ENCODE measurements around the gene SPA17.

The SPA17 gene

GRCh38 chr11:124673333-124674167 is at the start of gene SPA17, which contains the start of gene SIAE:
Gene SPA17 (plus strand): TSS chr11:124673904. CDS start chr11:124675265, 1,361 bp downstream.
Gene SIAE (minus strand): TSS chr11:124673739. CDS start chr11:124673708, 31 bp downstream.
- peak; percentile 74 for DNase-seq (ENCODE audit: low read depth)

DNA sequence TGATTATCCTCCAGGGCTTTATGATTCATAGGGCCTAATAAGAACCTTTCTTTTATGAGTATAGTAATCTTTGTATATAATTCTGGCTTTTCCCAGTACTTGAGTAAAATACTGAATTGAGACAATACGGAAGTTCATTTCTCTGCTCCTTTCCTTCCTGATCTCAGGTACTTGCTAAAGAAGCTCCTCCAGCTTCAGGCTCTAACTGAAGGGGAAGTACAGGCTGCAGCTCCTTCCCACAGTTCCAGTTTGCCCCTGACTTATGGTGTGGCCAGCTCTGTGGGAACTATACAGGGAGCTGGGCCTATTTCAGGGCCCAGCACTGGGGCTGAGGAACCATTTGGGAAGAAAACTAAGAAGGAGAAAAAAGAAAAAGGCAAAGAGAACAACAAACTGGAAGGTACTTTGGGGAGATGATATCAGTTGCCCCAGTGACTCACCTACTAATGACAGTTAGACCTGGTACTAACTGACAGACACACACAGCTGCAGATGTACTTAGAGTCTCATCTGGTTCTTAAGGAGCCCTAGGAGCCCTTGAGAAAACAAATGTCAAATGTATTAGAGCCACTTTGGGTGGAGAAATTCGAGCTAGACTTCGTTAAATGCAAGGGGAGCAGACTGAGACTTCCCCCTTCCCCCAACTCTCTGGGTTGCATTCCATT is 48.1 kb upstream of the SPA17 start:
- DNase-seq (ENCODE audit: low read depth): no peak

- no peak for DNase-seq (ENCODE audit: low read depth)
Measured at GRCh38 chr11:124627546-124627945, 46.2 kb upstream of the SPA17 start.

DNA sequence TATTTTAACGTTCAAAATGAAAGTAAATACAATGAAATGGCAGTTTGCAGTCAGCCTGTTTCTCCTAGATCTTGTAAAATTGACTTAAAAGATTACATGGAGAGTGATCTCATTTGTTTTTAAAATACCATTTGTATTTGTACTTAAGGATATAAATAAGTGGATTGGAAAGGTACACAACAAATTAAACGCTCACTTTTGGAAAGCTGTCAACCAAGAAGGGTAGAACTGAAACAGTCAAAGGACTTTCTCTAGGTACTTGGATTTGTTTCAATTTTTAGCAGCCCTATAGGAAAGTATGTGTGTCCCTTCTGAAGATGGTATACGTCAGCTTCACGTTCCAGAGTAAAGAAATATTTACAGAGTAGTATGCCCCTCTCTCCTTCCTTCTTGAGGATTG is 43.7 kb upstream of the SPA17 start:
- no peak for DNase-seq (ENCODE audit: low read depth)

DNA sequence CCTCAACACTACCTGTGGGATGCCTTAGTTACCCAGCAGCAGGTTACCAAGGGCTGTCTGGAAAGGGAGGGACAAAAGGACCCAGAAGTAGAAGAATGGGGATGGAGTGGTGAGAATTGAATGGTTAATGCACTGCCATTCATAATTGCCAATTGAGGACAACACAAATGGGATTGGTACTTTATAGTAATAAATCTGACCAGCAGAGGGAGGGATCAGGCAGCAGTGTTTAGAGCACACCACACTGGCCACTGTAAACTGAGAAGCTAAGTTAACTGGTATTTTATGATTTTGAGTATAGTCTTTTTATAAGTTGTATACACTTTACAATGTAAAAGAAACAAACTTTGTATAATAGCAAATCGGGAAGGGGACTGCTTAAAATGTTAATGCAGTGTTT is 40.3 kb upstream of the SPA17 start:
- DNase-seq (ENCODE audit: low read depth): no peak

- no peak for DNase-seq (ENCODE audit: low read depth)
Measured at GRCh38 chr11:124635932-124636331, 37.8 kb upstream of the SPA17 start.

DNA sequence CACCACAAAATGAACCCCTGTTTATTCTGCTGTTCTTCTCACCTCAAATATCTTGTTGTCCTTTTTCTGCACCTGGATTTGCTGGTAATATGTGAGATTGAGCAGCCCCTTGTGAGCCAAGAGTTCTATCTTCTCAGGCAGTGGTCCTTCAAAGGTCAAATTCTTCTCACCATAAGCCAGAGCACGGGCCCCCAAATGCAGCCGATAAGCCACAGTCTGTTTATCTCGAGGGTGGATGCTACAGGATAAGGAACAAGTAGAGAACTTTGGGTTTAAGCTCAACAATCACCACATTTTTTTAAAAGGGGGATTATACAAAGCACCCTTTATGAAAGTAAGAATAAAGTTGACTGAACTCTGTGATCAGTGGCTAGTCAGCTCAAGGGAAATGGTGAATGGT is 35.2 kb upstream of the SPA17 start:
- DNase-seq (ENCODE audit: low read depth): no peak

DNA sequence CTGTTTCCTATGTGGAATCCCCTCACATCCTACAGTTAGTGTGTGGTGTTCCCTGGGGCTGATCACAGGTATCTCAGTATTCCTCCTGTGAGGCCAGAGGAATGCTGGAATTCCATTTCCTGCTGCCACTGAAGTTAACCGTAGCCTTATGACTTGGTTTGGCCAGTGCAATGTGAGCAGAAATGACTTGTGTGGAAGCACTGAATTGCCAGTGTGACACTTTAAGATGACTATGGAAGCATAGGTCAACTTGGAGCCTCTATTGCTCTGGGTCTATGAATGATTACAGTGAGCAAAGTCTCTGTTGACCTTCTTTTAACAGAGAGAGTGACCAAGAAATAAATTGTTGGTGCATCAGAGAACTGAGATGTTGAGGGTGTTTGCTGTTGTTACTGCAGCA is 34.5 kb upstream of the SPA17 start:
- no peak for DNase-seq (ENCODE audit: low read depth)

GRCh38 chr11:124640666-124641065 is 33.0 kb upstream of the SPA17 start:
- no peak for DNase-seq (ENCODE audit: low read depth)

- no peak for DNase-seq (ENCODE audit: low read depth)
Measured at GRCh38 chr11:124642628-124643027, 31.1 kb upstream of the SPA17 start.

DNA sequence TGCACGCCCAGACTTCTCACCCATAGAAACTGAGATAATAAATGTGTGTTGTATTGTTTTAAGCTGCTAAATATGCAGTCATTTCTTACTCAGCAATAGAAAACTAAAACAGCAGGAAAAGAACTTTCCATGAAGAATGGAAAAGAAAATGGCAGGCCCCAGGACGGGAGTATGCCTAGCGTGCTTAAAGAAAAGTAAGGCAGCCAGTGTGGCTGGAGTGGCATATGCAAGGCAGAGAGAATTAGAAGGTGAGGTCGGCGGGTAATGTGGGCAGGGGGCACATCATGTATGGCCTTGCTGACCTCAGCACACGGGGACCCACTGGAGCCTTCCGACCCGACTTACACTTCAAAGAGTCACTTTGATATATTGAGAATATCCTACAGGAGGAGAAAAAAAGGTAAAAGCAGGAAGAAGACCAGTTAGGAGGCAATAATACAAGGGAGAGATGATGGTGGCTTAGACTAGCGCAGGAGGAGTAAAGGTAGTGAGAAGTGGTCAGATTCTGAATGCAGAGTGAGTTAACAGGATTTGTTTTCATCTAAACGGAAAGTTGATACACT is 30.6 kb upstream of the SPA17 start:
- no peak for DNase-seq (ENCODE audit: low read depth)

DNA sequence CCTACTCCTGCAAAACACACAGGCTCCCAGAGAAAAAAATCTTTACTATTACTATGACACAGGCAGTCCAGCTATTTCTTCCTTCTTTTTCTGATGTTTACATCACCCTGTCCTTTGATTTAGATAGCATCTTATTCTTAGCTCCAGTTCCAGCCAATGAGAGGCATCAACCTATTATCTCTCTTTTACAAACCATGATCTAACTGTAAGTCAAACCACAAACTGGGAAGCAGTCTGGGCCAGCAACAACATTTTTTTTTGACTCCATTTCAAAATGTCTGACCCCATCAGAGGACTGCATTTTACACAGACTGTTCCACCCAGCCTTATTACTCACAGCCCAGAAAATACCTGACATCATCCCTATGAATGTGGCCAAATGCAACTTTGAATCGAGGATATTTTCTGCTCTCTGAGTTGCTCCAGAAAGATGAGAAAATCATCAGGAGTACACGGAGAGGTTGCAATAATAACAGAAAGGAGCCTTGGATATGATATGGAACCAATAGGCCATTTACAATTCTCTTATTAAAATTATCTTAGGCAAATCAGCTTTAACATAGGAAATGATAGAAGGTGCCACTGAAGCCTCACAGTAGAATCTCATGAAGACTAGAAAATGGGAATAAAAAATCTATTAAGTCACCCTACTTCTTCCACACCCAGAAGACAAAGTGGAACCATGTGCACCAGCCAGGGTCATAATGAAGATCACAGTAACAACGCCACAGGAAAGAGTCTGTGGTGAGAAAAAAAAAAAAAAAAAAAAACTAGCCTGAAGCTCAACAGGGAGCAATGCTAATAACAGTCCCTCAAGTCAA is 29.9 kb upstream of the SPA17 start:
- no peak for DNase-seq (ENCODE audit: low read depth)

DNA sequence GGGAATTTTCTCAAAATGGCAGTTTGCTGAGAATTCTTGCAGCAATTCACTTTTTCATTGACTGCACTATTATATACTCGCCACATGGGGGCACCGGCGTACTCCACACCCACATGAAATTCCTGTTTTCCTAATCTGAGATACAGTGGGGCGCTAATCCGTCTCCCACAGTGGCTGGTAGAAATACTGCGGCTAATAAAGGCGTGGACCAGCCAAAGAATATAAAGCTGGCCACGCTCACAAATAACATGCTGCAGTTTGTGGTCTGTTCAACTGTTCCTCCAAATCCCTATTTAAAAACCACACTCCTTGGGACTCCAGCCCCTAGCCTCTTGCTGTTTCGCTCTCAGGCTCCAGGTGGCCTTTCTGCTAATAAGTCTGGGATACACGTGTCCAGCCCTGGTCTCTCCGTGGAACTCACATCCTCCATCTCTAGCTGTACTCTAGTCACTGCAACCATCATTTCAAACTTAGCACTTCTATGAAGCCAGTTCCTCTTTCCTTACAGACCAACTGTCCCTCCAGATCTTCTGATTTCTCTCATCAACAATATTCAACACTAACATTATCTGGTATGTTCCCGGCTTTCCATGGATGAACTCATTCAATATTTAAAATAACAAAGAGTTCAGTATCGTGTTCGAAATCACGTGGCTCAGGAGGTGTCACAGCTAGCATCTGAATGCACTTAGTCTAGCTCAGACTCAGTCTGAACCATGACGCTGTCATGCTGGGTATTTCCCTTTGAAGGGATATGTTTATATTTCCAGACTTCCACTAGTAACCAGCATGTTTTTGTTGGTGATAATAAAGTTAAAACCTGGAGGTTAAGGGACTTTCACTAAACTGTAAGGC is 29.1 kb upstream of the SPA17 start:
- no peak for DNase-seq (ENCODE audit: low read depth)

- DNase-seq (ENCODE audit: low read depth): no peak
Measured at GRCh38 chr11:124646148-124646547, 27.6 kb upstream of the SPA17 start.

GRCh38 chr11:124648610-124649009 is 25.1 kb upstream of the SPA17 start:
- no peak for DNase-seq (ENCODE audit: low read depth)

DNA sequence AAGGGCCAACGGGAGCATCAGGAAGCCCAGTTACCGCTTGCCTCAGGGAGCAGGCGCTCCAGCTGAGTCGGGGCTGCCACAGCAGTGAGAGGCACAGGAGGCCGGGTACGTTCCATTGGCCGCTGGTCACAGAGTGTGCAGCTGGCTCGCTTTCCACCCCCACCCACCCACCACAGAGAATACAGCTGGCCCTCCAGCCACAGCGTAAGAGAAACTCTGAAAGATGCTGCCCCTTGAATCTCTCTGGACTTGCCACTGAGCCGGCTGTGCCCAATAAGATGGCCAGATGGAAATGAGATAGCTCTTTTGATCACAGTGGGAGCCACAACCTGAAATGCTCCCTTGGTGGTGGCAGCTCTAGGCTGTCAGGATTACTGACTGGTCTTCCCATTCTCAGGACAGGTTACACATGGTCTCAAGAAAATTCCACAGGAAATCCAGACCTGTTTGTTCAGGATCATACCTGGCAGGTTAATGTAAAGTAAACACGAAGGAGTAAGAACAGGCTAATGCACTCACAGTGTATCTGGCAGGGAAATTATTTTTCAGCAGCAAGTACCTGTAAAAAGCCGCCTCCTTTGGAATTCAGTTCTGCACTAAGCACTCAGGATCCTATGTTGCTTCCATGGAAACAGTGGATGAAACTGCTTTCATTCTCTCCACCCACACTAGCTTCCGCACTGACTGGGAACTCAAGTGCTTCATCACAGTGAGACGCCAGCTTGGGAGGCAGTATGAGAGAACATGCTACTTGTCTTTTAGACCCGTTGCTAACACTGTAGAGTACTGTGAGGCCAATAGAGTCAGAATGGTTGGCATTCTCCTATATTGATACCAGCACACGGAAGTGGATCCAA is 16.7 kb upstream of the SPA17 start:
- no peak for DNase-seq (ENCODE audit: low read depth)

DNA sequence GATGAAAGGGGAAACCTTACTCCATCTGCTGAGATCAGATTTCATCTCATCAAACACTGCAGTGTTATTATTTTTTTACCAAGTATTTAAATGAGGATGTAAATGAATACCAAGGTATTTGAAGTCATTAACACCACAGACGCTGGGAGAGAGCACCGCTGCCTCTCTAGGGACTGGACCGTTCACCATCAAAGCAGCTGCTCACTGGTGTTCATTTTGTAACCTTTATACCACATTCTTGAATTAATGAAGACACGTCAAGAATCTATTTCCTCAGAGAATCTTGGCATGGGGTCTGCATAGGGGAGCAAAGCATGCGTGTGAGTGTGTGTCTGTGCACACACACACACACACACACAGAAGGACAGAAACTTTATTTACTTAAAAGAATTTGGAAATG is 15.8 kb upstream of the SPA17 start:
- DNase-seq (ENCODE audit: low read depth): no peak

DNA sequence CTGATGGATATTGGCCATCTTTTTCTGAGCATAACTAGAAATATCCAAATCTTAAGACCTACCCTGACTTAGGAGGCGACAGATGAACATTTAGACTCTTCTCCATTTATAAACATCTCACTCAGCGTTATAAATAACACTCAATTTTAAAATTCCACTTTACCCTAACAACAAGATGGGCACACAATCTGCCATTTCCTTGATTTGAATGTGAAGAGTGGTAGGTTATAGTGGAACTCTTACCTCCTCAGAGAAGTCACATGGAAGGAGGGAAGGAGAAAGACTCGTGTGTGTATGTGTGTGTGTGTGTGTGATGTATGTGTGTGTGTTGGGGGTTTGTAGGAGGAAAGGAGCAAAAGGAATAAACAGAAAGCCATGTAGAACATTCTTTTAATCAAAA is 15.2 kb upstream of the SPA17 start:
- DNase-seq (ENCODE audit: low read depth): no peak

GRCh38 chr11:124658986-124659385 is 14.7 kb upstream of the SPA17 start:
- no peak for DNase-seq (ENCODE audit: low read depth)

- no peak for DNase-seq (ENCODE audit: low read depth)
Measured at GRCh38 chr11:124661553-124661952, 12.2 kb upstream of the SPA17 start.

All from stimulated activated CD4-positive, alpha-beta T cell treated with anti-CD3 and anti-CD28 coated beads, Interleukin-2, amount 100 ng/mL, for 4 hours (primary cell).